Epithelial cell of esophagus (primary cell): Measurements from ENCODE around the gene PKNOX2.

Source experiments
- DNase-seq: peaks from one replicate; pipeline ENCODE4 v3.0.0; 2010; ENCODE audit warnings: low read depth
- H3K4me3 ChIP-seq: 2 replicates; pipeline ENCODE4 v1.5.1; 2011; ENCODE audit warnings: mild to moderate bottlenecking, low read length, control low read depth
- CTCF ChIP-seq: IDR thresholded peaks from 2 replicates; pipeline ENCODE4 v1.5.1; 2011; ENCODE audit warnings: low read depth, mild to moderate bottlenecking, low read length, control low read depth, inconsistent platforms; ENCODE audit not compliant: insufficient read depth; ENCODE audit errors: missing control alignments

Gene PKNOX2

GRCh38 chr11:125343718-125344131 is 179.2 kb downstream of the PKNOX2 start:
- no peak for TF ChIP-seq CTCF
- DNase-seq = peak; percentile 24
- H3K4me3 ChIP-seq = no peak overlapping the region

GRCh38 chr11:125344846-125345420 is 180.4 kb downstream of the PKNOX2 start:
- DNase-seq = no peak
- TF ChIP-seq CTCF = no peak
- no peak overlapping the region for H3K4me3 ChIP-seq

GRCh38 chr11:125345421-125346178 is 181.0 kb downstream of the PKNOX2 start:
- peak; percentile 87 for TF ChIP-seq CTCF
- DNase-seq = peak; percentile 57
- no peak overlapping the region for H3K4me3 ChIP-seq

GRCh38 chr11:125346179-125346530 is 181.6 kb downstream of the PKNOX2 start:
- DNase-seq = no peak
- TF ChIP-seq CTCF = no peak
- H3K4me3 ChIP-seq = no peak overlapping the region

- TF ChIP-seq CTCF = no peak
- DNase-seq = no peak
Observed at GRCh38 chr11:125346565-125347260, 182.2 kb downstream of the PKNOX2 start.

GRCh38 chr11:125347261-125347585 is 182.7 kb downstream of the PKNOX2 start:
- no peak for DNase-seq
- no peak overlapping the region for H3K4me3 ChIP-seq
- TF ChIP-seq CTCF = no peak

More at GRCh38 chr11:125346565-125347260, 182.2 kb downstream of the PKNOX2 start:
- no peak overlapping the region for H3K4me3 ChIP-seq

- no peak overlapping the region for H3K4me3 ChIP-seq
- TF ChIP-seq CTCF = no peak
- no peak for DNase-seq
Observed at GRCh38 chr11:125348141-125348651, 183.6 kb downstream of the PKNOX2 start.
